ENCODE measurements around the gene NPR3. TPM values are rescaled to one million over a fixed set of nuclear protein-coding genes. Genes with fewer than 3 reads are reported as not detected.

The NPR3 gene
- total RNA-seq, 1 experiment from 2014 or later, result not detected

GRCh38 chr5:32740651-32741050, 29.5 kb downstream of the NPR3 start:
- Histone ChIP-seq H4K91ac (ENCODE audit: insufficient read length, low read depth, low read length) (no peak overlapping the region), H4K20me1 (ENCODE audit: control insufficient read depth, insufficient read depth, insufficient read length) (no peaks in the 10 kb centered on the region), H3K4me2 (ENCODE audit: insufficient read depth, insufficient read length, low read length) (no peak overlapping the region), H3T11ph (ENCODE audit: low read length) (no peak overlapping the region), H2BK15ac (ENCODE audit: low read depth, low read length) (no peak overlapping the region), H3K56ac (ENCODE audit: insufficient read length, low read depth, low read length) (no peak overlapping the region), H3K18ac (ENCODE audit: insufficient read length, low read depth, low read length) (no peak overlapping the region), H2BK120ac (ENCODE audit: low read depth, low read length, poor library complexity, severe bottlenecking) (no peak overlapping the region), H3K4me1 (ENCODE audit: insufficient read depth, low read length) (no peaks in the 10 kb centered on the region), H2AFZ (ENCODE audit: low read length) (no peak overlapping the region), H2BK12ac (ENCODE audit: insufficient read length, low read depth, low read length) (no peak overlapping the region), H3K14ac (ENCODE audit: insufficient read depth, low read length) (no peak overlapping the region), H3K4ac (ENCODE audit: low read depth, low read length) (no peak overlapping the region), H2BK5ac (ENCODE audit: insufficient read length, low read length) (no peak overlapping the region), H3K9me3 (ENCODE audit: control insufficient read depth, low read depth, low read length) (no peaks in the 10 kb centered on the region), H2AK5ac (ENCODE audit: insufficient read length, low read length) (no peak overlapping the region), H3K9ac (ENCODE audit: extremely low read depth, insufficient read length, low read length) (no peak overlapping the region), H4K8ac (replicated peaks; ENCODE audit: insufficient read length, low read depth, low read length) (no peak overlapping the region), H3K27ac (ENCODE audit: insufficient read length, low read depth, low read length) (no peak overlapping the region), H3K23ac (ENCODE audit: insufficient read length, low read depth, low read length) (no peak overlapping the region), H3K79me1 (ENCODE audit: insufficient read depth, low read depth, low read length, poor library complexity, severe bottlenecking) (no peaks in the 10 kb centered on the region), H3K79me2 (ENCODE audit: insufficient read depth, low read length) (no peaks in the 10 kb centered on the region), H3K23me2 (ENCODE audit: insufficient read length, low read depth, low read length, poor library complexity, severe bottlenecking) (no peaks in the 10 kb centered on the region), H4K5ac (ENCODE audit: insufficient read length, low read depth, low read length) (no peak overlapping the region), H3K27me3 (ENCODE audit: insufficient read depth, low read length) (no peaks in the 10 kb centered on the region), H2BK20ac (ENCODE audit: low read depth, low read length, poor library complexity, severe bottlenecking) (no peak overlapping the region)
- H3K27ac Mint-ChIP-seq, result no peak overlapping the region
- H3K36me3 Mint-ChIP-seq (ENCODE audit: insufficient read depth in 1 of 3, low read depth in 3 of 3), result no peaks in the 10 kb centered on the region
- no peak for TF ChIP-seq CTCF (conservative IDR thresholded peaks at IDR 0.05)
- no peak overlapping the region for H3K4me3 Mint-ChIP-seq
- WGBS (ENCODE audit: extremely low coverage, insufficient read length, low lambda C conversion rate), result no CpG with 5 or more reads among the region's 4 CpGs
- no peaks in the 10 kb centered on the region for H3K9me3 Mint-ChIP-seq
- peaks cover 4% of the 10 kb centered on the region; the same call in 1 of the 2 replicates for H3K27me3 Mint-ChIP-seq (ENCODE audit: low read depth)
- no peaks in the 10 kb centered on the region for H3K4me1 Mint-ChIP-seq
- DNase-seq, result no peak

All from H9 (cell line).